HG02588 (cell line): Measurements from ENCODE around the gene DLEU7.

Source experiments
- ATAC-seq: cut with Tn5 transposase; IDR thresholded peaks from one replicate; pipeline ENCODE4 v1.9.1; 2021; ENCODE audit warnings: mild to moderate bottlenecking, moderate library complexity; ENCODE audit not compliant: unreplicated experiment

Gene DLEU7

GRCh38 chr13:50797091-50797490 lies 46.4 kb downstream of the DLEU7 start:
- no peak for ATAC-seq

- ATAC-seq: no peak
Observed at GRCh38 chr13:50796463-50796862, 47.0 kb downstream of the DLEU7 start.

- no peak for ATAC-seq
Observed at GRCh38 chr13:50794226-50794625, 49.3 kb downstream of the DLEU7 start.

DNA sequence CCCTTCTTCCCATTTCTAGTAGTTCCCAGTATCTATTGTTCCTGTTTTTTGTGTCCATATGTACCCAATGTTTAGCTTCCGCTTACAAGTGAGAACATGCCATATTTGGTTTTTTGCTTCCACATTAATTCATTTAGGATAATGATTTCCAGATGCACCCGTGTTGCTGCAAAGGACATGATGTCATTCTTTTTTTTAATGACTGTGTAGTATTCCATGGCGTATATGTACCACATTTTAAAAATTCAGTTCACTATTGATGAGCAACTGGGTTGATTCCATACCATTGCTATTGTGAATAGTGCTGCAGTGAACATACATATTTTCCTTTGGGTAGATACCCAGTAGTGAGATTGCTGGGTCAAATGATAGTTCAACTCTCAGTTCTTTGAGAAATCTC lies 50.5 kb downstream of the DLEU7 start:
- ATAC-seq: no peak

DNA sequence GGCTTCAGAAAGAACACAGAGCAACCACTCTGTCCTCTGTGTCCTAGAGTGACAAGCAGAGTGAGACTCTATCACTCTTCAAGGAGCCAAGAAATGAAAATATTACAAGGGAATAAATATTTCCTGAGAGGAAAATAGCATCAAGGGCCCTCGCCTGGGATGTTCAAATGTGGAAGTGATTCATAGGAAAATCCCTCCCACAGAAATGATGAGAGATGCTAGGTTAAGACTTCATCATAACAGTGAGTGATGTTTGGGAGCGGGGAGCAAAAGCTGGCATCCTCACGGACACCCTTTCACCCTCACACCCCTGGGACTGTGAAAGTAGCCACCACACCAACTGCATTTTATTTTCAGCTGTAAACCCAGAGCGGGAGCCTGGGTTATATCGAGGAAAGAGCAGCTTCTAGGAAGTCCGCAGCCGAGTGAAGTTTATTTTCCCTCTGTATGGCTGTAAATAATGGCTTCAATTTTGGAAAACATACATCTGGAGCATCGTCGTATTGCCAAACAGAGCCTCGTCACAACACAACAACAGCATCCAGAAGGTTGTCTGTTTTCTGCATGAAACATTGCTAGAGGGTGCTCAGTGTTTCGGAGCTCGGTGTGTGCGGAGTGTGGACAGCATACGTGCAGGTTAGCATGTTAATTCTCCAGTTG lies 54.8 kb downstream of the DLEU7 start:
- ATAC-seq: no peak

DNA sequence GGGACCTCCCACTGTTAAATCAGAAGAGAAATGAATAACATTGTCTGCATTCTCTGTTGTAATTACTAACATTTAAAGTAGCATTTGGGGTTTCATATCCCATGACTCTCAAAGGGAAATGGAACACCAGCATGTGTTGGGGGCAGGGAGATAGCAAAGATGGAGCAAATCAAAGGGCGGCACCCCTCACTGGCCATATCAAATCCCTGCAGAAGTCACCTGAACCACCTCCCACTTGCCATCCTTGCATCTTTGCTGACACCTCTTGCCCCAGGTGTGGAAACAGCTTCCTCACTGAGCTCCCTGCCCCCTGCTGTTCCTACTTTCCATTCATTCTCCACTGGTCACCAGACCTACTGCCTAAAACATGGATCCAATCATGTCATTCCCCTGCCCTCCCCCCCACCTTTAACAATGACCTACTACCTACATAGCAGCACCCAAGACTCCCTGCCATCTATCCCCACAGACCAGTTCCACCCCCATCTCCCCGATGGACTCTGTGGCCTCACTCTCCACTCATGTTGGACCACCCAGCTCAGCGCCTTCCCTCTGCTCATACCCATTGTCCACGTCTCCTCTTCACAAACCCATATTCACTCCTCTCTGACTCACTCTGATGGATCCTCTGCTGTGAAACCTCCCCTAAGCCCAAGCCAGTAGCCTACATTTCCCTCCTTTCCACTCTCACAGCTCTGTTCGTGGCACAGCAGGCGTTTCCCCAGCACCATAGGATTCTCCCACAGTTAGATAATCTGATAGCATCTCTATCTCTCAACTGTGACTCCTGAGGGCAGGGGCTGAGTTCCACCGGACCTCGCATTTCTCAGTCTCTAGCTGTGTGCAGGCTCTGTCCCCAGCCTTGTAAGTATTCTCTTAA lies 55.9 kb downstream of the DLEU7 start:
- no peak for ATAC-seq

- no peak for ATAC-seq
Observed at GRCh38 chr13:50783717-50784290, 59.7 kb downstream of the DLEU7 start.

GRCh38 chr13:50783066-50783465 lies 60.4 kb downstream of the DLEU7 start:
- ATAC-seq: no peak

- ATAC-seq: no peak
Observed at GRCh38 chr13:50780201-50781015, 63.1 kb downstream of the DLEU7 start.

DNA sequence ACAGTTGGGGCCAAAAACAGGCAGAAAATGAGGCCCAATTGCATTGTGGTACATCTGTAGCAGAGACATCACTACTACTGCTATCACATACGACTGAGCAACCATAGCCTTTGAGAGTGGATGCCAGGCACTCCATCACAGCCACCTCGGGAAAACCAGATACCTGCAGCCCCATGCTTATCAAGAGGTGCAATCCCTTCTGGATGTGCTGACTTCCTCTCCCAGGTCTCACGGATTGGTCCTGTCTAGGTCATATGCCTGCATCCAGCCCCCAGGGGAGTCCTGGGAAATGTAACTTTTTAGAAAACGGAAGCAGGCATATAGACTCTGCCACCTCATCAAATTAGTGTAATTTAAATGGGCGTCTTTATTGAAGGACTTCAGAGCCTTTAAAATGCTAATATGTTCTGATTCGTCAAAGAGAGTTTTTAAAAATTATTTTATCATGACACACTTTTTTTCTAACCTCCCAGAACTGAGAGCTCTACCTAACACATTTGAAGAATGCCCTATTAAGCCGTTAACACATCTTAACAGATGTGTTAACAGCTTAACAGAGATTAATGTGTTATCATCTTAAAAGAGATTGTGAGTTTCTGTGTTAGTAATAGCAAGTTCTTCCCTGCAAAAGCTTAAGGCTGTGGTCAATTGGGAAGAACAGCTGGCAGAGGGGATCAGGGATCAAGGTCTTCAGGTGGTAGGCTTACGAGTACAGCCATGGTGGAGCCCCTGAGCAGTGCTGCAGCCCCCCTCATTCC lies 63.9 kb downstream of the DLEU7 start:
- no peak for ATAC-seq
